Activated T-helper 1 cell treated with anti-CD3 and anti-CD28 coated beads, Interleukin-12 subunit alpha, Interleukin-12 subunit beta, Interleukin-2, Interleukin-4 antibody, amounts not matched to agents 30 ng/mL and 10 ng/mL and 1 ng/mL, durations not matched to agents 14 hours and 24 hours and 36 hours (primary cell): ENCODE results near the gene TNS3. TPM values are rescaled to one million over a fixed set of nuclear protein-coding genes. Genes with fewer than 3 reads are reported as not detected.

ENCODE experiments used
- DNase-seq: peaks from one replicate; pipeline ENCODE4 v3.0.0; 2021; ENCODE audit warnings: low spot score
- H3K27ac Mint-ChIP-seq: one replicate; pipeline ENCODE4 v1.8.0; 2021; ENCODE audit warnings: mild to moderate bottlenecking, mixed read lengths
- H3K27me3 Mint-ChIP-seq: one replicate; pipeline ENCODE4 v1.8.0; 2022; ENCODE audit warnings: mild to moderate bottlenecking, moderate library complexity, mixed read lengths; ENCODE audit not compliant: insufficient read depth
- H3K36me3 Mint-ChIP-seq: one replicate; pipeline ENCODE4 v1.8.0; 2021; ENCODE audit warnings: low read depth, mixed read lengths
- H3K4me1 Mint-ChIP-seq: one replicate; pipeline ENCODE4 v1.8.0; 2021; ENCODE audit warnings: low read depth, mixed read lengths
- H3K4me3 Mint-ChIP-seq: one replicate; pipeline ENCODE4 v1.8.0; 2021; ENCODE audit warnings: mild to moderate bottlenecking, moderate library complexity, mixed read lengths
- H3K9me3 Mint-ChIP-seq: one replicate; pipeline ENCODE4 v1.8.0; 2021; ENCODE audit warnings: mixed read lengths
- intact Hi-C: fragments of 100-400 bp; cut with micrococcal nuclease; formaldehyde crosslinking; loops from one replicate; pipeline ENCODE4 v1.15.1; 2024
- total RNA-seq: library from RNA; stranded (reverse); gene quantifications from 2 replicates; pipeline ENCODE4 v1.2.3, GENCODE V29; 2022

TNS3 gene
- total RNA-seq, 1 donor from 2014 or later: 5.8 TPM

GRCh38 chr7:47236480-47237129, 345.3 kb downstream of the TNS3 start:
- H3K4me1 Mint-ChIP-seq: no peaks in the 10 kb centered on the region
- intact Hi-C loops: no loop called here
- no peaks in the 10 kb centered on the region for H3K36me3 Mint-ChIP-seq
- no peak overlapping the region for H3K27ac Mint-ChIP-seq
- H3K27me3 Mint-ChIP-seq: peaks cover 3% of the 10 kb centered on the region
- H3K9me3 Mint-ChIP-seq: no peaks in the 10 kb centered on the region
- H3K4me3 Mint-ChIP-seq: no peak overlapping the region
- no peak for DNase-seq

GRCh38 chr7:47233996-47234395, 347.9 kb downstream of the TNS3 start:
- no peak overlapping the region for H3K27ac Mint-ChIP-seq
- intact Hi-C loops: no loop called here
- H3K9me3 Mint-ChIP-seq: no peaks in the 10 kb centered on the region
- H3K27me3 Mint-ChIP-seq: peaks cover 3% of the 10 kb centered on the region
- H3K4me3 Mint-ChIP-seq: no peak overlapping the region
- no peaks in the 10 kb centered on the region for H3K36me3 Mint-ChIP-seq
- no peaks in the 10 kb centered on the region for H3K4me1 Mint-ChIP-seq
- DNase-seq: no peak

GRCh38 chr7:47232751-47233412, 349.0 kb downstream of the TNS3 start:
- peaks cover 3% of the 10 kb centered on the region for H3K27me3 Mint-ChIP-seq
- intact Hi-C loops: no loop called here
- no peaks in the 10 kb centered on the region for H3K4me1 Mint-ChIP-seq
- H3K9me3 Mint-ChIP-seq: no peaks in the 10 kb centered on the region
- H3K27ac Mint-ChIP-seq: no peak overlapping the region
- DNase-seq: no peak
- H3K4me3 Mint-ChIP-seq: no peak overlapping the region
- H3K36me3 Mint-ChIP-seq: no peaks in the 10 kb centered on the region

GRCh38 chr7:47231627-47232026, 350.3 kb downstream of the TNS3 start:
- DNase-seq: no peak
- peaks cover 3% of the 10 kb centered on the region for H3K27me3 Mint-ChIP-seq
- no peaks in the 10 kb centered on the region for H3K9me3 Mint-ChIP-seq
- H3K27ac Mint-ChIP-seq: no peak overlapping the region
- no peaks in the 10 kb centered on the region for H3K4me1 Mint-ChIP-seq
- intact Hi-C loops: no loop called here
- H3K4me3 Mint-ChIP-seq: no peak overlapping the region
- H3K36me3 Mint-ChIP-seq: no peaks in the 10 kb centered on the region

- intact Hi-C loops: no loop called here
- H3K4me1 Mint-ChIP-seq: no peaks in the 10 kb centered on the region
- H3K4me3 Mint-ChIP-seq: no peak overlapping the region
- DNase-seq: no peak
- peaks cover 3% of the 10 kb centered on the region for H3K27me3 Mint-ChIP-seq
- H3K36me3 Mint-ChIP-seq: no peaks in the 10 kb centered on the region
- H3K27ac Mint-ChIP-seq: no peak overlapping the region
- no peaks in the 10 kb centered on the region for H3K9me3 Mint-ChIP-seq
Observed at GRCh38 chr7:47231032-47231431, 350.9 kb downstream of the TNS3 start.

GRCh38 chr7:47228386-47229014, 353.4 kb downstream of the TNS3 start:
- no peaks in the 10 kb centered on the region for H3K36me3 Mint-ChIP-seq
- no peak overlapping the region for H3K27ac Mint-ChIP-seq
- H3K9me3 Mint-ChIP-seq: no peaks in the 10 kb centered on the region
- no peak for DNase-seq
- no peaks in the 10 kb centered on the region for H3K4me1 Mint-ChIP-seq
- peaks cover 3% of the 10 kb centered on the region for H3K27me3 Mint-ChIP-seq
- no peak overlapping the region for H3K4me3 Mint-ChIP-seq
- intact Hi-C loops: no loop called here

GRCh38 chr7:47227762-47228177, 354.1 kb downstream of the TNS3 start:
- H3K4me1 Mint-ChIP-seq: no peaks in the 10 kb centered on the region
- H3K27ac Mint-ChIP-seq: no peak overlapping the region
- intact Hi-C loops: no loop called here
- no peak overlapping the region for H3K4me3 Mint-ChIP-seq
- no peak for DNase-seq
- H3K36me3 Mint-ChIP-seq: no peaks in the 10 kb centered on the region
- no peaks in the 10 kb centered on the region for H3K9me3 Mint-ChIP-seq
- peaks cover 3% of the 10 kb centered on the region for H3K27me3 Mint-ChIP-seq

GRCh38 chr7:47226696-47227095, 355.2 kb downstream of the TNS3 start:
- DNase-seq: no peak
- Mint-ChIP-seq H3K36me3 (no peaks in the 10 kb centered on the region), H3K27ac (no peak overlapping the region)

GRCh38 chr7:47225387-47226131, 356.4 kb downstream of the TNS3 start:
- no peaks in the 10 kb centered on the region for H3K9me3 Mint-ChIP-seq
- H3K4me1 Mint-ChIP-seq: no peaks in the 10 kb centered on the region

More at GRCh38 chr7:47226696-47227095, 355.2 kb downstream of the TNS3 start:
- intact Hi-C loops: no loop called here
- Mint-ChIP-seq H3K27me3 (peaks cover 3% of the 10 kb centered on the region), H3K9me3 (no peaks in the 10 kb centered on the region), H3K4me1 (no peaks in the 10 kb centered on the region), H3K4me3 (no peak overlapping the region)

More at GRCh38 chr7:47225387-47226131, 356.4 kb downstream of the TNS3 start:
- intact Hi-C loops: no loop called here
- no peak overlapping the region for H3K27ac Mint-ChIP-seq
- H3K36me3 Mint-ChIP-seq: no peaks in the 10 kb centered on the region
- H3K4me3 Mint-ChIP-seq: no peak overlapping the region
- peaks cover 3% of the 10 kb centered on the region for H3K27me3 Mint-ChIP-seq
- no peak for DNase-seq
